ENCODE data around the gene ZNF366.

Gene ZNF366

GRCh38 chr5:72507231-72507906 lies at the start of gene ZNF366:
Gene ZNF366, minus strand, starts transcription at chr5:72507410. Its CDS starts 45,914 bp downstream, at chr5:72461496.
- DNase-seq, result no peak

- peak; percentile 37 for DNase-seq
These were observed 49.3 kb upstream of the ZNF366 start for GRCh38 chr5:72556351-72557166.

GRCh38 chr5:72555871-72556270 lies 48.7 kb upstream of the ZNF366 start:
- no peak for DNase-seq

- DNase-seq, result no peak
These were observed 47.7 kb upstream of the ZNF366 start for GRCh38 chr5:72554897-72555296.

- DNase-seq, result no peak
These were observed 44.9 kb upstream of the ZNF366 start for GRCh38 chr5:72552041-72552557.

GRCh38 chr5:72550595-72550994 lies 43.4 kb upstream of the ZNF366 start:
- DNase-seq, result no peak

- DNase-seq, result no peak
These were observed 36.6 kb upstream of the ZNF366 start for GRCh38 chr5:72543811-72544210.

- no peak for DNase-seq
These were observed 36.2 kb upstream of the ZNF366 start for GRCh38 chr5:72543365-72543764.

GRCh38 chr5:72542695-72543094 lies 35.5 kb upstream of the ZNF366 start:
- DNase-seq, result no peak

- no peak for DNase-seq
These were observed 34.5 kb upstream of the ZNF366 start for GRCh38 chr5:72541501-72542225.

- DNase-seq, result no peak
These were observed 33.7 kb upstream of the ZNF366 start for GRCh38 chr5:72540759-72541438.

- no peak for DNase-seq
These were observed 32.5 kb upstream of the ZNF366 start for GRCh38 chr5:72539726-72540125.

GRCh38 chr5:72539038-72539437 lies 31.8 kb upstream of the ZNF366 start:
- DNase-seq, result no peak

- no peak for DNase-seq
These were observed 30.0 kb upstream of the ZNF366 start for GRCh38 chr5:72537166-72537565.

- DNase-seq, result no peak
These were observed 24.4 kb upstream of the ZNF366 start for GRCh38 chr5:72531496-72532190.

GRCh38 chr5:72530196-72530595 lies 23.0 kb upstream of the ZNF366 start:
- no peak for DNase-seq

- no peak for DNase-seq
These were observed 22.2 kb upstream of the ZNF366 start for GRCh38 chr5:72529383-72529782.

GRCh38 chr5:72525816-72526215 lies 18.6 kb upstream of the ZNF366 start:
- no peak for DNase-seq

GRCh38 chr5:72523960-72524582 lies 16.9 kb upstream of the ZNF366 start:
- DNase-seq, result peak; percentile 66

- DNase-seq, result no peak
These were observed 15.4 kb upstream of the ZNF366 start for GRCh38 chr5:72522607-72523006.

GRCh38 chr5:72519111-72519510 lies 11.9 kb upstream of the ZNF366 start:
- no peak for DNase-seq

Data from RPMI8226 (cell line).